Measurements from ENCODE around the gene ZKSCAN3. TPM values are rescaled to one million over a fixed set of nuclear protein-coding genes. Genes with fewer than 3 reads are reported as not detected.

ZKSCAN3 gene
- total and polyA plus RNA-seq, 2 of the 8 experiments (the other 6 are each of a cell fraction or from before 2014, with no cell fraction given) = 2.7 to 9.8 TPM

DNA sequence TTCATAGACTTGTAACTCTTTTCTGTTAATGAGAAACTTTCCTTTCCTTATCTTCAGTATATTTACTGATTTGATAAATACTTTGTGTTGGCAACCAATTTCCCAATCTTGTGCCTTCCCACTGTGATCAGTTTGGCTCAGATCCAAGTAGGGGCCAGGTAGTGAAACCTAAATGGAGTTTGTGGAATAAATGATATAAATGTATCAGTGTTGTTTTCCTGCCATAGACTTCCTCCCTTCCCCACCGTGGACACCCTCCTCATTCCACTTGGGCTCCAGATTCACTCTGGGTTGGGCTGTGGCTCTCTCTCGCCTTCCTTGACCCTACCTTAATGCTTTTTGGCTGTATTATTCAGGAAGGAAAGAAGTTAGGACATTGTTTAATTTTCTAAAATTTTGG, 1.3 kb downstream of the ZKSCAN3 start:
- Histone ChIP-seq H2BK12ac (ENCODE audit: low read depth, low read length) (no peak overlapping the region), H3K4me1 (replicated peaks in 1 of 4; ENCODE audit: control insufficient read depth in 3 of 4, insufficient read depth in 4 of 4, low read length in 3 of 4) (peaks cover 0 to 6% (median 2%) of the 10 kb centered on the region in 4 experiments; a peak in 3 of 7 replicates), H4K5ac (ENCODE audit: insufficient read length, low read depth, low read length) (no peak overlapping the region), H3K27ac (ENCODE audit: low read depth, low read length) (no peak overlapping the region), H3K23me2 (ENCODE audit: low read depth, low read length) (peaks cover 3% of the 10 kb centered on the region; the same call in 1 of the 2 replicates), H2BK20ac (ENCODE audit: low read length) (no peak overlapping the region), H2BK120ac (replicated peaks; ENCODE audit: low read depth, low read length) (no peak overlapping the region), H4K8ac (ENCODE audit: extremely low read depth, insufficient read depth, low read length) (no peak overlapping the region), H3K14ac (ENCODE audit: insufficient read length) (no peak overlapping the region), H3K27me3 (replicated peaks in 1 of 4; ENCODE audit: control insufficient read depth in 3 of 4, extremely low read depth in 1 of 4, insufficient read depth in 3 of 4, low read length in 3 of 4) (no peaks in the 10 kb centered on the region), H2AK5ac (ENCODE audit: low read depth, low read length) (no peak overlapping the region), H3K56ac (replicated peaks; ENCODE audit: insufficient read length, low read depth, low read length) (no peak overlapping the region), H3K36me3 (ENCODE audit: control insufficient read depth in 2 of 4, insufficient read depth in 4 of 4, low read length in 3 of 4) (no peaks in the 10 kb centered on the region), H4K20me1 (replicated peaks in 1 of 2; ENCODE audit: control insufficient read depth in 1 of 2, insufficient read depth in 2 of 2, low read length in 2 of 2) (peaks cover 0 to 5% of the 10 kb centered on the region in 2 experiments), H3K79me2 (ENCODE audit: control insufficient read depth in 1 of 2, insufficient read depth in 2 of 2, low read length in 2 of 2) (peaks cover 0 to 38% of the 10 kb centered on the region in 2 experiments; a peak in 3 of 4 replicates), H2AFZ (ENCODE audit: low read length) (no peak overlapping the region), H3K79me1 (ENCODE audit: low read depth, low read length) (no peaks in the 10 kb centered on the region; the same call in 1 of the 2 replicates), H4K91ac (replicated peaks; ENCODE audit: insufficient read length, low read length) (no peak overlapping the region), H3K4me3 (ENCODE audit: extremely low read depth in 1 of 4, insufficient read depth in 2 of 4, low read depth in 3 of 4, low read length in 4 of 4) (peak overlapping the region in 3 of 4 experiments; percentile 93 to 96 (median 94); a peak in 3 of 8 replicates), H3K9me3 (ENCODE audit: insufficient read depth in 2 of 2, low read depth in 1 of 2, low read length in 1 of 2) (peaks cover 0 to 3% of the 10 kb centered on the region in 2 experiments; a peak in 1 of 4 replicates), H3K23ac (ENCODE audit: insufficient read length) (no peak overlapping the region), H3K18ac (ENCODE audit: extremely low read depth, low read length) (no peak overlapping the region), H2BK5ac (ENCODE audit: low read depth, low read length) (no peak overlapping the region), H3K4me2 (ENCODE audit: insufficient read depth in 1 of 2, low read depth in 2 of 2, low read length in 2 of 2) (peak overlapping the region; percentile 66 to 70), H3K9ac (replicated peaks in 1 of 4; ENCODE audit: extremely low read depth in 1 of 4, low read depth in 3 of 4, low read length in 3 of 4) (no peak overlapping the region; a peak in 1 of 7 replicates), H2BK15ac (ENCODE audit: low read length) (no peak overlapping the region), H3K4ac (replicated peaks; ENCODE audit: insufficient read length, low read depth, low read length) (no peak overlapping the region)
- ChIA-PET CTCF (ENCODE audit: partially characterized antibody) (interaction anchor here (0.6 kb wide), 1 partner anchor 210 kb away, joined by 3 read pairs; the partner anchor contains the start of gene ZKSCAN8), POLR2A (ENCODE audit: partially characterized antibody) (interaction anchor here (1.1 to 2.7 kb wide), 5 partner anchors 13 to 537 kb away, joined by 3 to 20 read pairs (median 8); partner anchors contain the start of gene ZSCAN31)
- DNase-seq (ENCODE audit: low read depth in 1 of 2, low spot score in 2 of 2) = no peak
- no peak for FAIRE-seq
- 71% methylated on average over 2 of the region's 2 CpGs; no CpG with 5 or more reads in 1 of the 2 experiments for WGBS, 2 experiments (ENCODE audit: extremely low coverage in 1 of 2, insufficient coverage in 1 of 2, insufficient read length in 1 of 2, insufficient replicate concordance in 2 of 2, low coverage in 1 of 2, low lambda C conversion rate in 2 of 2, missing lambda C conversion rate in 1 of 2)
- no peak for TF ChIP-seq SIRT6 (IDR thresholded peaks at IDR 0.05; ENCODE audit: low read length)
- no peak for TF ChIP-seq SIN3A (conservative IDR thresholded peaks at IDR 0.05 in 1 of 2, IDR thresholded peaks at IDR 0.05 in 1 of 2; ENCODE audit: low read depth in 1 of 2, low read length in 2 of 2)
- no peak for TF ChIP-seq EGR1 (IDR thresholded peaks at IDR 0.05; ENCODE audit: borderline replicate concordance, low read depth, low read length)
- TF ChIP-seq EZH2 (IDR thresholded peaks at IDR 0.05; ENCODE audit: low read depth, low read length, severe bottlenecking) = no peak
- no peak for TF ChIP-seq MAFK (IDR thresholded peaks at IDR 0.05; ENCODE audit: low read depth, low read length)
- no peak for TF ChIP-seq JUND (IDR thresholded peaks at IDR 0.05; ENCODE audit: low read length)
- TF ChIP-seq SRF (IDR thresholded peaks at IDR 0.05; ENCODE audit: low read depth, low read length) = no peak
- TF ChIP-seq, protein P1, sequence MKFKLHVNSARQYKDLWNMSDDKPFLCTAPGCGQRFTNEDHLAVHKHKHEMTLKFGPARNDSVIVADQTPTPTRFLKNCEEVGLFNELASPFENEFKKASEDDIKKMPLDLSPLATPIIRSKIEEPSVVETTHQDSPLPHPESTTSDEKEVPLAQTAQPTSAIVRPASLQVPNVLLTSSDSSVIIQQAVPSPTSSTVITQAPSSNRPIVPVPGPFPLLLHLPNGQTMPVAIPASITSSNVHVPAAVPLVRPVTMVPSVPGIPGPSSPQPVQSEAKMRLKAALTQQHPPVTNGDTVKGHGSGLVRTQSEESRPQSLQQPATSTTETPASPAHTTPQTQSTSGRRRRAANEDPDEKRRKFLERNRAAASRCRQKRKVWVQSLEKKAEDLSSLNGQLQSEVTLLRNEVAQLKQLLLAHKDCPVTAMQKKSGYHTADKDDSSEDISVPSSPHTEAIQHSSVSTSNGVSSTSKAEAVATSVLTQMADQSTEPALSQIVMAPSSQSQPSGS (IDR thresholded peaks at IDR 0.05; ENCODE audit: low read length) = no peak
- TF ChIP-seq YY1 (IDR thresholded peaks at IDR 0.05; ENCODE audit: low read depth, low read length) = no peak
- TF ChIP-seq NRF1 (IDR thresholded peaks at IDR 0.05; ENCODE audit: low read depth, low read length) = no peak
- no peak for TF ChIP-seq SUZ12 (IDR thresholded peaks at IDR 0.05; ENCODE audit: low read length)
- no peak for TF ChIP-seq HDAC6 (IDR thresholded peaks at IDR 0.05; ENCODE audit: low read depth, low read length)

Measured in H1 (cell line).